ENCODE results near the gene CCDC87. TPM values are rescaled to one million over a fixed set of nuclear protein-coding genes. Genes with fewer than 3 reads are reported as not detected.

The CCDC87 gene
- total and polyA plus RNA-seq, 7 donors, result 0.06 to 1.1 (median 0.36) TPM; not detected in 1

- intact Hi-C loops (cut with DNase I), result no loop called here
- WGBS, 3 donors, result 81 to 89% (median 84%) methylated on average over 3 of the region's 3 CpGs
- DNase-seq (no peak), ATAC-seq (no peak)
- Histone ChIP-seq H3K27ac (peak overlapping the region; percentile 89), H3K27me3 (ENCODE audit: insufficient read depth in 3 of 3, low read length in 2 of 3) (no peaks in the 10 kb centered on the region), H3K9me3 (no peaks in the 10 kb centered on the region), H3K36me3 (ENCODE audit: insufficient read depth in 1 of 2, low read depth in 1 of 2) (no peaks in the 10 kb centered on the region), H3K4me3 (no peak overlapping the region), H3K4me1 (peaks cover 21% of the 10 kb centered on the region)
- no peak for TF ChIP-seq CTCF (IDR thresholded peaks at IDR 0.05)
Observed at GRCh38 chr11:66549696-66550095, 43.2 kb downstream of the CCDC87 start.

- no peaks in the 10 kb centered on the region for H3K9me3 ChIP-seq
- DNase-seq (no peak), ATAC-seq (no peak)
- H3K4me3 ChIP-seq, result no peak overlapping the region
- no peak for TF ChIP-seq CTCF (IDR thresholded peaks at IDR 0.05)
- H3K4me1 ChIP-seq, result peaks cover 27% of the 10 kb centered on the region
- H3K27ac ChIP-seq, result peak overlapping the region; percentile 89
- 37 to 53% (median 41%) methylated on average over 16 of the region's 16 CpGs for WGBS, 3 donors
- H3K27me3 ChIP-seq (ENCODE audit: insufficient read depth in 3 of 3, low read length in 2 of 3), result no peaks in the 10 kb centered on the region
- intact Hi-C loops (cut with DNase I), result no loop called here
- H3K36me3 ChIP-seq (ENCODE audit: insufficient read depth in 1 of 2, low read depth in 1 of 2), result peaks cover 0 to under 1% of the 10 kb centered on the region in 2 donors
Observed at GRCh38 chr11:66548774-66549630, 43.9 kb downstream of the CCDC87 start.

- WGBS, 3 donors, result 14 to 30% (median 21%) methylated on average over 10 to 11 of the region's 11 CpGs
- Histone ChIP-seq H3K9me3 (no peaks in the 10 kb centered on the region), H3K4me1 (peaks cover 33% of the 10 kb centered on the region), H3K4me3 (no peak overlapping the region), H3K36me3 (ENCODE audit: insufficient read depth in 1 of 2, low read depth in 1 of 2) (peaks cover 0 to 7% of the 10 kb centered on the region in 2 donors), H3K27me3 (ENCODE audit: insufficient read depth in 3 of 3, low read length in 2 of 3) (no peaks in the 10 kb centered on the region), H3K27ac (peak overlapping the region; percentile 89)
- intact Hi-C loops (cut with DNase I), result no loop called here
- ATAC-seq (peak; percentile 35 to 54 (median 46)), DNase-seq (peak in 1 of 2 donors; percentile 80)
- no peak for TF ChIP-seq CTCF (IDR thresholded peaks at IDR 0.05)
Observed at GRCh38 chr11:66548041-66548440, 44.8 kb downstream of the CCDC87 start.

- intact Hi-C loops (cut with DNase I), result no loop called here
- Histone ChIP-seq H3K9me3 (no peaks in the 10 kb centered on the region), H3K4me1 (peaks cover 33% of the 10 kb centered on the region), H3K36me3 (ENCODE audit: insufficient read depth in 1 of 2, low read depth in 1 of 2) (peaks cover 0 to 7% of the 10 kb centered on the region in 2 donors), H3K4me3 (peak overlapping the region; percentile 83), H3K27me3 (ENCODE audit: insufficient read depth in 3 of 3, low read length in 2 of 3) (no peaks in the 10 kb centered on the region), H3K27ac (peak overlapping the region; percentile 89)
- no peak for DNase-seq
- 17 to 19% (median 19%) methylated on average over 5 of the region's 5 CpGs for WGBS, 3 donors
- no peak for TF ChIP-seq CTCF (IDR thresholded peaks at IDR 0.05)
- no peak for ATAC-seq
Observed at GRCh38 chr11:66547662-66548009, 45.2 kb downstream of the CCDC87 start.
